HCT116 (cell line): ENCODE measurements around the gene UBR2. TPM values are rescaled to one million over a fixed set of nuclear protein-coding genes. Genes with fewer than 3 reads are reported as not detected.

Experiments used
- ATAC-seq: fragments of 200-7000 bp; cut with Tn5 transposase; 2 replicates; pipeline ENCODE4 v1.9.1; 2020; ENCODE audit warnings: mild to moderate bottlenecking, moderate library complexity
- BruUV-seq: library from RNA; stranded (reverse); fragments of 400-500 nt; replicated peaks from 2 replicates; lab custom pipeline; 2021; lab: Mats Ljungman, UMichigan
- CTCF ChIA-PET: fragments of 300-600 bp; sonication (Branson Sonifier 250); formaldehyde crosslinking; loops from one replicate; lab custom pipeline; 2021; ENCODE audit warnings: antibody characterized with exemption; lab: Charles Lee
- POLR2A ChIA-PET: fragments of 300-600, 350-600 bp; sonication (Branson Sonifier 250); formaldehyde crosslinking; loops from one replicate; lab custom pipeline; 2021; ENCODE audit warnings: antibody characterized with exemption; lab: Charles Lee
- RAD21 ChIA-PET, 2 experiments: fragments of 300-600 bp; sonication (Branson Sonifier 250); formaldehyde crosslinking; loops; one replicate each; lab custom pipeline; 2023; ENCODE audit warnings: low total read pairs in 2 of 2; ENCODE audit not compliant: uncharacterized antibody in 2 of 2, unreplicated experiment in 2 of 2, low non-redundant PET in 1 of 2; lab: Charles Lee
- DNase-seq: peaks from one replicate; pipeline ENCODE4 v3.0.0-alpha.2; 2010; ENCODE audit warnings: low read depth, low spot score
- H2AFZ ChIP-seq: fragments of 200-600 bp; shearing (Covaris generic), sonication (generic); 2 replicates; pipeline ENCODE4 v1.6.1; 2017; ENCODE audit warnings: low read depth, mixed run types, mixed read lengths, antibody characterized with exemption, low read length; ENCODE audit not compliant: poor library complexity, severe bottlenecking
- H3K27ac ChIP-seq: 2 replicates; pipeline ENCODE4 v1.5.1; 2012; ENCODE audit warnings: low read depth, low read length
- H3K27me3 ChIP-seq: fragments of 200-600 bp; sonication (generic); 2 replicates; pipeline ENCODE4 v1.6.1; 2016; ENCODE audit warnings: mixed run types, low read length, mixed read lengths; ENCODE audit not compliant: insufficient read depth
- H3K36me3 ChIP-seq, 2 experiments: fragments of 200-500 bp in 1 of 2; fragments of 200-600 bp in 1 of 2; sonication (Bioruptor generic) in 1 of 2; sonication (generic) in 1 of 2; 2 replicates each; pipeline versions ENCODE4 v1.5.1 to v1.6.1; 2014 to 2016; ENCODE audit warnings: low read length in 2 of 2, inconsistent platforms in 1 of 2, mixed read lengths in 1 of 2, mixed run types in 1 of 2; ENCODE audit not compliant: insufficient read depth in 2 of 2, control insufficient read depth in 1 of 2
- H3K4me1 ChIP-seq, 2 experiments: fragments of 200-600 bp in 1 of 2; sonication (generic) in 1 of 2; 2 replicates each; pipeline versions ENCODE4 v1.5.1 to v1.6.1; 2012 to 2017; ENCODE audit warnings: low read length in 2 of 2, inconsistent platforms in 1 of 2, mild to moderate bottlenecking in 1 of 2, mixed read lengths in 1 of 2, mixed run types in 1 of 2, moderate library complexity in 1 of 2; ENCODE audit not compliant: insufficient read depth in 2 of 2, control insufficient read depth in 1 of 2
- H3K4me2 ChIP-seq: fragments of 200-600 bp; sonication (generic); 2 replicates; pipeline ENCODE4 v1.6.1; 2017; ENCODE audit warnings: mixed run types, low read length, mixed read lengths
- H3K4me3 ChIP-seq, 2 experiments: fragments of 200-600 bp in 1 of 2; sonication (generic) in 1 of 2; replicated peaks in 1 of 2; 2 replicates each; pipeline ENCODE4 v1.5.1; 2011 to 2016; ENCODE audit warnings: low read length in 2 of 2, control low read depth in 1 of 2, low read depth in 1 of 2, mild to moderate bottlenecking in 1 of 2, mixed read lengths in 1 of 2, mixed run types in 1 of 2
- H3K79me2 ChIP-seq: fragments of 200-600 bp; sonication (generic); 2 replicates; pipeline ENCODE4 v1.6.1; 2017; ENCODE audit warnings: mild to moderate bottlenecking, mixed run types, low read length, moderate library complexity, mixed read lengths; ENCODE audit not compliant: insufficient read depth
- H3K9ac ChIP-seq: fragments of 200-600 bp; sonication (generic); 2 replicates; pipeline ENCODE4 v1.6.1; 2016; ENCODE audit warnings: low read length, mixed read lengths
- H3K9me2 ChIP-seq: fragments of 200-600 bp; sonication (generic), shearing (Covaris generic); 2 replicates; pipeline ENCODE4 v1.6.1; 2017; ENCODE audit warnings: mixed run types, mild to moderate bottlenecking, moderate library complexity; ENCODE audit not compliant: insufficient read depth
- H3K9me3 ChIP-seq, 2 experiments: fragments of 200-500 bp in 1 of 2; fragments of 200-600 bp in 1 of 2; sonication (Bioruptor generic) in 1 of 2; sonication (generic) in 1 of 2; 2 replicates each; pipeline ENCODE4 v1.6.1; 2014 to 2017; ENCODE audit warnings: low read length in 2 of 2, mixed read lengths in 2 of 2, inconsistent platforms in 1 of 2, low read depth in 1 of 2, mild to moderate bottlenecking in 1 of 2, mixed run types in 1 of 2, moderate library complexity in 1 of 2; ENCODE audit not compliant: control insufficient read depth in 1 of 2, insufficient read depth in 1 of 2
- H4K20me1 ChIP-seq: fragments of 200-600 bp; sonication (generic), shearing (Covaris generic); 2 replicates; pipeline ENCODE4 v1.6.1; 2017; ENCODE audit warnings: mixed run types, mild to moderate bottlenecking, moderate library complexity; ENCODE audit not compliant: insufficient read depth
- CEBPB ChIP-seq: IDR thresholded peaks from 2 replicates; pipeline ENCODE4 v1.6.1; 2012; ENCODE audit warnings: low read depth
- EGR1 ChIP-seq: IDR thresholded peaks from 2 replicates; pipeline ENCODE4 v1.6.1; 2012; ENCODE audit warnings: low read depth
- EZH2 ChIP-seq: fragments of 200-600 bp; sonication (generic); IDR thresholded peaks from 2 replicates; pipeline ENCODE4 v1.6.1; 2017; ENCODE audit warnings: antibody characterized with exemption, mixed run types
- POLR2AphosphoS5 ChIP-seq: IDR thresholded peaks from 2 replicates; pipeline ENCODE4 v1.6.1; 2011; ENCODE audit warnings: mild to moderate bottlenecking, low read depth, low read length, moderate library complexity
- SIN3A ChIP-seq: IDR thresholded peaks from 2 replicates; pipeline ENCODE4 v1.6.1; 2012; ENCODE audit warnings: low read depth
- SP1 ChIP-seq: IDR thresholded peaks from 2 replicates; pipeline ENCODE4 v1.6.1; 2012; ENCODE audit warnings: low read depth
- SRF ChIP-seq: IDR thresholded peaks from 2 replicates; pipeline ENCODE4 v1.6.1; 2012; ENCODE audit warnings: low read depth
- TCF7L2 ChIP-seq: IDR thresholded peaks from 2 replicates; pipeline ENCODE4 v1.7.0; 2011; ENCODE audit warnings: borderline replicate concordance, inconsistent platforms; ENCODE audit not compliant: insufficient read depth, insufficient read length; ENCODE audit errors: extremely low read depth
- ZFX ChIP-seq: fragments of 450-650 bp; IDR thresholded peaks from 2 replicates; pipeline ENCODE4 v1.6.1; 2017
- ZNF274 ChIP-seq: fragments of 200-500 bp; sonication (Bioruptor generic); IDR thresholded peaks from 2 replicates; pipeline ENCODE4 v1.6.1; 2014; ENCODE audit warnings: mild to moderate bottlenecking, low read depth, low read length, inconsistent platforms
- intact Hi-C: fragments of 100-400 bp; cut with micrococcal nuclease; formaldehyde crosslinking; loops from 2 replicates; pipeline ENCODE4 v1.10.0; 2022
- total RNA-seq: library from RNA; stranded (reverse); gene quantifications from one replicate; pipeline ENCODE4 v1.2.1, GENCODE V29; 2021; ENCODE audit not compliant: unreplicated experiment
- TF ChIP-seq, protein P1 (sequence below): IDR thresholded peaks from 2 replicates; pipeline ENCODE4 v1.6.1; 2012; ENCODE audit warnings: low read depth
- TF ChIP-seq, protein P2 (sequence below): IDR thresholded peaks from 2 replicates; pipeline ENCODE4 v1.6.1; 2012
- TF ChIP-seq, protein P3 (sequence below): IDR thresholded peaks from 2 replicates; pipeline ENCODE4 v1.6.1; 2011; ENCODE audit warnings: mild to moderate bottlenecking, low read length, moderate library complexity; ENCODE audit not compliant: insufficient replicate concordance; ENCODE audit errors: extremely low read depth

The UBR2 gene
- total RNA-seq, 1 experiment from 2014 or later, result 20.5 TPM

DNA sequence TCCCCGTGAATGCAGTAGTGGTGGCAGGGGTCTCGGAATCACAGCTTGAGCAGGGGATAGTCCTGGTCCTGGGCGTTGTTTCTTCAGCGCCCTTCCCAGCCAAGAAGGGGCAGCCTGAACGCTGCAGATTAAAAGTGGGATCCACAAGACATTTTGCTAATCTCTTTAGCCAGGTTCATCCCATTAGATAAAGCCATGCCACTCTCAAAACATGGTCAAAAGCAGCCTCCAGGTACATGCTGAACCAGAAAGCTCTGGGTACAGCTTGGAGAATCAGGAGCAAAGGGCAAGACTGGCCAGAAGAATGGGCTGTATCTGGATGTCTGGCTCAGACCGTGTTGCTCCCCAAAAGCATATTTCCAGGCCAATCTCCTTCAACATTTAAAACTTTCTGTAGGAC lies 158.7 kb downstream of the UBR2 start, which contains the start of gene PRPH2:
Gene PRPH2, minus strand, starts transcription at position 101 of the 400 bp plus-strand sequence. CDS start 263 bp downstream, outside the sequence.
- ChIA-PET RAD21 (no interaction called here), POLR2A (no interaction called here), CTCF (no interaction called here)
- H3K4me3 ChIP-seq, result no peak within 1 kb of the TSS
- intact Hi-C loops, result loop anchor here (10.0 kb wide), 1 partner anchor 648 kb away; no protein-coding TSS in a partner anchor
- no peaks in the 10 kb centered on the region for H3K9me2 ChIP-seq
- H3K4me1 ChIP-seq, result peaks cover 12 to 19% of the 10 kb centered on the region in 2 experiments; a peak in 3 of 4 replicates
- no peak within 1 kb of the TSS for H3K9ac ChIP-seq
- no peaks in the 10 kb centered on the region for H3K27me3 ChIP-seq
- TF ChIP-seq, protein P1, sequence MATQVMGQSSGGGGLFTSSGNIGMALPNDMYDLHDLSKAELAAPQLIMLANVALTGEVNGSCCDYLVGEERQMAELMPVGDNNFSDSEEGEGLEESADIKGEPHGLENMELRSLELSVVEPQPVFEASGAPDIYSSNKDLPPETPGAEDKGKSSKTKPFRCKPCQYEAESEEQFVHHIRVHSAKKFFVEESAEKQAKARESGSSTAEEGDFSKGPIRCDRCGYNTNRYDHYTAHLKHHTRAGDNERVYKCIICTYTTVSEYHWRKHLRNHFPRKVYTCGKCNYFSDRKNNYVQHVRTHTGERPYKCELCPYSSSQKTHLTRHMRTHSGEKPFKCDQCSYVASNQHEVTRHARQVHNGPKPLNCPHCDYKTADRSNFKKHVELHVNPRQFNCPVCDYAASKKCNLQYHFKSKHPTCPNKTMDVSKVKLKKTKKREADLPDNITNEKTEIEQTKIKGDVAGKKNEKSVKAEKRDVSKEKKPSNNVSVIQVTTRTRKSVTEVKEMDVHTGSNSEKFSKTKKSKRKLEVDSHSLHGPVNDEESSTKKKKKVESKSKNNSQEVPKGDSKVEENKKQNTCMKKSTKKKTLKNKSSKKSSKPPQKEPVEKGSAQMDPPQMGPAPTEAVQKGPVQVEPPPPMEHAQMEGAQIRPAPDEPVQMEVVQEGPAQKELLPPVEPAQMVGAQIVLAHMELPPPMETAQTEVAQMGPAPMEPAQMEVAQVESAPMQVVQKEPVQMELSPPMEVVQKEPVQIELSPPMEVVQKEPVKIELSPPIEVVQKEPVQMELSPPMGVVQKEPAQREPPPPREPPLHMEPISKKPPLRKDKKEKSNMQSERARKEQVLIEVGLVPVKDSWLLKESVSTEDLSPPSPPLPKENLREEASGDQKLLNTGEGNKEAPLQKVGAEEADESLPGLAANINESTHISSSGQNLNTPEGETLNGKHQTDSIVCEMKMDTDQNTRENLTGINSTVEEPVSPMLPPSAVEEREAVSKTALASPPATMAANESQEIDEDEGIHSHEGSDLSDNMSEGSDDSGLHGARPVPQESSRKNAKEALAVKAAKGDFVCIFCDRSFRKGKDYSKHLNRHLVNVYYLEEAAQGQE, result no peak
- TF ChIP-seq SIN3A (no peak), ZNF274 (no peak), TCF7L2 (no peak), EZH2 (no peak), EGR1 (no peak), SP1 (no peak), CEBPB (no peak), SRF (no peak), ZFX (no peak), POLR2AphosphoS5 (no peak)
- TF ChIP-seq, protein P2, sequence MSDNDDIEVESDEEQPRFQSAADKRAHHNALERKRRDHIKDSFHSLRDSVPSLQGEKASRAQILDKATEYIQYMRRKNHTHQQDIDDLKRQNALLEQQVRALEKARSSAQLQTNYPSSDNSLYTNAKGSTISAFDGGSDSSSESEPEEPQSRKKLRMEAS, result no peak
- TF ChIP-seq, protein P3, sequence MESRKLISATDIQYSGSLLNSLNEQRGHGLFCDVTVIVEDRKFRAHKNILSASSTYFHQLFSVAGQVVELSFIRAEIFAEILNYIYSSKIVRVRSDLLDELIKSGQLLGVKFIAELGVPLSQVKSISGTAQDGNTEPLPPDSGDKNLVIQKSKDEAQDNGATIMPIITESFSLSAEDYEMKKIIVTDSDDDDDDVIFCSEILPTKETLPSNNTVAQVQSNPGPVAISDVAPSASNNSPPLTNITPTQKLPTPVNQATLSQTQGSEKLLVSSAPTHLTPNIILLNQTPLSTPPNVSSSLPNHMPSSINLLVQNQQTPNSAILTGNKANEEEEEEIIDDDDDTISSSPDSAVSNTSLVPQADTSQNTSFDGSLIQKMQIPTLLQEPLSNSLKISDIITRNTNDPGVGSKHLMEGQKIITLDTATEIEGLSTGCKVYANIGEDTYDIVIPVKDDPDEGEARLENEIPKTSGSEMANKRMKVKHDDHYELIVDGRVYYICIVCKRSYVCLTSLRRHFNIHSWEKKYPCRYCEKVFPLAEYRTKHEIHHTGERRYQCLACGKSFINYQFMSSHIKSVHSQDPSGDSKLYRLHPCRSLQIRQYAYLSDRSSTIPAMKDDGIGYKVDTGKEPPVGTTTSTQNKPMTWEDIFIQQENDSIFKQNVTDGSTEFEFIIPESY, result no peak
- H2AFZ ChIP-seq, result no peak within 1 kb of the TSS
- H3K9me3 ChIP-seq, result no peaks in the 10 kb centered on the region
- no TSS peak for BruUV-seq
- H3K4me2 ChIP-seq, result no peak within 1 kb of the TSS
- no peak within 1 kb of the TSS for H3K27ac ChIP-seq
- H4K20me1 ChIP-seq, result no peaks in the 10 kb centered on the region
- no peaks in the 10 kb centered on the region for H3K36me3 ChIP-seq
- no peaks in the 10 kb centered on the region for H3K79me2 ChIP-seq
- DNase-seq (no peak), ATAC-seq (no peak)
